HG03571 (cell line): ENCODE data around the gene C3orf52.
A peak's percentile ranks its signal among the peaks of the same experiment; 100 is the strongest.

Source experiments
- ATAC-seq: cut with Tn5 transposase; IDR thresholded peaks from one replicate; pipeline ENCODE4 v1.9.1; 2021; ENCODE audit not compliant: unreplicated experiment

C3orf52 gene

GRCh38 chr3:112117841-112118571 lies 31.8 kb downstream of the C3orf52 start:
- ATAC-seq, result no peak

- peak; percentile 29 for ATAC-seq
Observed at GRCh38 chr3:112119962-112120836, 34.0 kb downstream of the C3orf52 start.

- no peak for ATAC-seq
Observed at GRCh38 chr3:112121577-112122547, 35.7 kb downstream of the C3orf52 start.

GRCh38 chr3:112122870-112123269 lies 36.7 kb downstream of the C3orf52 start:
- no peak for ATAC-seq

GRCh38 chr3:112123548-112123947 lies 37.4 kb downstream of the C3orf52 start:
- ATAC-seq, result no peak

- ATAC-seq, result no peak
Observed at GRCh38 chr3:112124907-112125607, 38.9 kb downstream of the C3orf52 start.

GRCh38 chr3:112126511-112126911 lies 40.3 kb downstream of the C3orf52 start:
- ATAC-seq, result no peak

- no peak for ATAC-seq
Observed at GRCh38 chr3:112127522-112128494, 41.6 kb downstream of the C3orf52 start.

GRCh38 chr3:112128843-112129727 lies 42.9 kb downstream of the C3orf52 start:
- ATAC-seq, result peak; percentile 42

- no peak for ATAC-seq
Observed at GRCh38 chr3:112129925-112130637, 43.9 kb downstream of the C3orf52 start.

GRCh38 chr3:112130638-112130993 lies 44.4 kb downstream of the C3orf52 start:
- no peak for ATAC-seq

- ATAC-seq, result no peak
Observed at GRCh38 chr3:112131111-112131510, 44.9 kb downstream of the C3orf52 start.

GRCh38 chr3:112132088-112132487 lies 45.9 kb downstream of the C3orf52 start:
- ATAC-seq, result no peak

GRCh38 chr3:112132554-112132953 lies 46.4 kb downstream of the C3orf52 start:
- ATAC-seq, result no peak

- ATAC-seq, result peak; percentile 65
Observed at GRCh38 chr3:112132975-112133448, 46.8 kb downstream of the C3orf52 start, which contains the start of gene GCSAM. TSS of gene GCSAM (minus strand) at chr3:112133248. CDS start at chr3:112133120, 128 bp downstream.

- no peak for ATAC-seq
Observed at GRCh38 chr3:112133626-112134334, 47.6 kb downstream of the C3orf52 start.
